Cardiac septum (tissue), 1 donor: ENCODE results near the gene TERT. TPM values are rescaled to one million over a fixed set of nuclear protein-coding genes. Genes with fewer than 3 reads are reported as not detected.
A peak's percentile ranks its signal among the peaks of the same experiment; 100 is the strongest.
"Not testable (repeated sequence)": the region's sequence is repeated elsewhere in the genome, so short reads cannot be mapped to it uniquely, and the experiment has no call there.

Source experiments
- DNase-seq: peaks from one replicate; pipeline ENCODE4 v3.0.0-alpha.2; 2020; ENCODE audit warnings: low spot score
- intact Hi-C: fragments of 100-400 bp; cut with DNase I; formaldehyde crosslinking; loops from one replicate; pipeline ENCODE4 v1.14.0; 2022
- total RNA-seq: library from RNA; stranded (reverse); fragmentation: NEBNext Ultra II Directional; extraction: Animal tissue kit (Norgen Biotek cat#: 25700); gene quantifications from one replicate; pipeline ENCODE4 v1.2.1, GENCODE V29; 2021
- donor health status: DM: no; HTN: no; CAD: no.

The TERT gene
- total RNA-seq, 1 donor from 2014 or later, result not detected

GRCh38 chr5:1282131-1282992, 12.5 kb downstream of the TERT start:
- DNase-seq, result peak; percentile 75
- intact Hi-C loops, result no loop called here

GRCh38 chr5:1281038-1281882, 13.6 kb downstream of the TERT start:
- DNase-seq, result peak; percentile 64
- intact Hi-C loops, result no loop called here

GRCh38 chr5:1280177-1281037, 14.5 kb downstream of the TERT start:
- peak; percentile 36 for DNase-seq
- intact Hi-C loops, result no loop called here

GRCh38 chr5:1279443-1280151, 15.3 kb downstream of the TERT start:
- intact Hi-C loops, result no loop called here
- no peak for DNase-seq

GRCh38 chr5:1278656-1279442, 16.0 kb downstream of the TERT start:
- intact Hi-C loops, result no loop called here
- DNase-seq, result no peak

GRCh38 chr5:1278216-1278615, 16.7 kb downstream of the TERT start:
- DNase-seq, result no peak
- intact Hi-C loops, result no loop called here

- no peak for DNase-seq
- intact Hi-C loops, result no loop called here
These were observed 17.1 kb downstream of the TERT start for GRCh38 chr5:1277781-1278180.

GRCh38 chr5:1277331-1277730, 17.5 kb downstream of the TERT start:
- DNase-seq, result no peak

GRCh38 chr5:1276930-1277329, 17.9 kb downstream of the TERT start:
- intact Hi-C loops, result no loop called here
- DNase-seq, result no peak

More at GRCh38 chr5:1277331-1277730, 17.5 kb downstream of the TERT start:
- intact Hi-C loops, result no loop called here

- intact Hi-C loops, DNase-seq: not testable (repeated sequence)
These were observed 19.2 kb downstream of the TERT start for GRCh38 chr5:1275397-1276391.

GRCh38 chr5:1274471-1274870, 20.4 kb downstream of the TERT start:
- intact Hi-C loops, result no loop called here
- DNase-seq, result no peak

GRCh38 chr5:1273745-1274144, 21.1 kb downstream of the TERT start:
- intact Hi-C loops, result no loop called here
- no peak for DNase-seq

GRCh38 chr5:1272201-1272600, 22.7 kb downstream of the TERT start:
- intact Hi-C loops, result no loop called here
- no peak for DNase-seq

- DNase-seq, result no peak
- intact Hi-C loops, result no loop called here
These were observed 23.6 kb downstream of the TERT start for GRCh38 chr5:1270933-1271914.

GRCh38 chr5:1270426-1270825, 24.4 kb downstream of the TERT start:
- intact Hi-C loops, result no loop called here
- DNase-seq, result no peak

GRCh38 chr5:1268666-1269065, 26.2 kb downstream of the TERT start:
- DNase-seq, result no peak
- intact Hi-C loops, result no loop called here
